Ovary (tissue), 3 donors: ENCODE data around the gene EPHB6.

Source experiments
- CTCF ChIP-seq, 3 donors: fragments of 450-650 bp in 2 of 3; fragments of 200-600 bp in 1 of 3; IDR thresholded peaks; one replicate each; pipeline versions ENCODE4 v1.5.1 to v1.8.0; 2016 to 2022; ENCODE audit warnings: antibody characterized with exemption in 3 of 3, mild to moderate bottlenecking in 1 of 3
- EP300 ChIP-seq: sonication (generic); formaldehyde crosslinking; IDR thresholded peaks from one replicate; pipeline ENCODE4 v1.6.1; 2017; ENCODE audit warnings: antibody characterized with exemption
- POLR2A ChIP-seq: fragments of 450-650 bp; IDR thresholded peaks from one replicate; pipeline ENCODE4 v1.6.1; 2017; ENCODE audit warnings: antibody characterized with exemption, mild to moderate bottlenecking, moderate library complexity
- donor health status: DM: no; HTN: no; CAD: no.

- TF ChIP-seq CTCF (IDR thresholded peaks at IDR 0.05) (no peak), POLR2A (no peak), EP300 (no peak)
These were observed 22.5 kb upstream of the EPHB6 start for GRCh38 chr7:142832417-142832816.
